Choroid plexus epithelial cell (primary cell): ENCODE measurements around the gene S100B.

ENCODE experiments used
- DNase-seq: peaks from one replicate; pipeline ENCODE4 v3.0.0-alpha.2; 2010; ENCODE audit warnings: low read depth
- H3K4me3 ChIP-seq: 2 replicates; pipeline ENCODE4 v1.5.1; 2011; ENCODE audit warnings: low read depth, mild to moderate bottlenecking, control low read depth, low read length, moderate library complexity
- TF ChIP-seq, protein P1 (sequence below): conservative IDR thresholded peaks from 2 replicates; pipeline ENCODE4 v1.5.1; 2011; ENCODE audit warnings: low read depth, mild to moderate bottlenecking, control low read depth, inconsistent platforms, low read length, moderate library complexity

The S100B gene

DNA sequence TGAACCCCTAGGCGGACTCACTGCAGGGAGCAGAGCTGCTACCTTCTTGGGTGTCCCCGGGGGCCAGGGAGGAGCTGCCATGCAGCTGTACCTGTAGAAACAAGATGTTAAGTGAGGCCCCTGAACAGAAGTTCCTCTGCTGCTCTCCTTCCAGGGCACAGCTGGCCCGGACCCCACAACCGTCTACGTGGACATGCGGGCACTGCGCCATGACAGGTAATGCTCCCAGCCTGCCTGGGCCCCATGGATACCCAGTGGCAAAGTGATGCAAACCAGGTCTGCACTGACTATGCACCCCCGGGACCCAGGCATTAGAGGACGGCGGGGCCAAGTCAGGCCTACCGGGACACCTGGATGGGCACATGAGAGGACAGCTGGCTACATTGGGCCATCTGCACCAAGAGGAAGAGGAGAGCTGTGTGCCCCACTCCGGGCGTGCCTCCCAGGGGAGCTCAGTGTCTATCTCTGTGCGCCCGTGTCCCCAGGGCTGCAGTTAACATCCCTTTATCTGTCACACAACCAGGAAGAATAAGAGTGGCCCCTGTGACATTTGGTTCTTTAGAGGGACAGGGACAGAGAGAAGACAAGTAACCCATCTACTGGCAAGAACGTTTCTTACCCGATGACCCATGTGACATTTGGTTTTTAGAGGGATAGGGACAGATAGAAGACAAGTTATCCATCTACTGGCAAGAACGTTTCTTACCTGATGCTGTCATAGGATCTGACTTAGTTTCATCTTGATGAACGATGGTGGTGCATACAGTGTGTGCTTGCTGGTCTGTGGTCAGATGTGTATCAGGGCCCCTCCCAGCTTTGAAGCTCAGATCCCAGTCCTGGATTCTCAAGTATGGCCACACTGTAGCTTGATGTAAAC lies 44.1 kb downstream of the S100B start:
- TF ChIP-seq, protein P1, sequence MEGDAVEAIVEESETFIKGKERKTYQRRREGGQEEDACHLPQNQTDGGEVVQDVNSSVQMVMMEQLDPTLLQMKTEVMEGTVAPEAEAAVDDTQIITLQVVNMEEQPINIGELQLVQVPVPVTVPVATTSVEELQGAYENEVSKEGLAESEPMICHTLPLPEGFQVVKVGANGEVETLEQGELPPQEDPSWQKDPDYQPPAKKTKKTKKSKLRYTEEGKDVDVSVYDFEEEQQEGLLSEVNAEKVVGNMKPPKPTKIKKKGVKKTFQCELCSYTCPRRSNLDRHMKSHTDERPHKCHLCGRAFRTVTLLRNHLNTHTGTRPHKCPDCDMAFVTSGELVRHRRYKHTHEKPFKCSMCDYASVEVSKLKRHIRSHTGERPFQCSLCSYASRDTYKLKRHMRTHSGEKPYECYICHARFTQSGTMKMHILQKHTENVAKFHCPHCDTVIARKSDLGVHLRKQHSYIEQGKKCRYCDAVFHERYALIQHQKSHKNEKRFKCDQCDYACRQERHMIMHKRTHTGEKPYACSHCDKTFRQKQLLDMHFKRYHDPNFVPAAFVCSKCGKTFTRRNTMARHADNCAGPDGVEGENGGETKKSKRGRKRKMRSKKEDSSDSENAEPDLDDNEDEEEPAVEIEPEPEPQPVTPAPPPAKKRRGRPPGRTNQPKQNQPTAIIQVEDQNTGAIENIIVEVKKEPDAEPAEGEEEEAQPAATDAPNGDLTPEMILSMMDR = no peak
- no peak for DNase-seq
- H3K4me3 ChIP-seq = no peak overlapping the region

DNA sequence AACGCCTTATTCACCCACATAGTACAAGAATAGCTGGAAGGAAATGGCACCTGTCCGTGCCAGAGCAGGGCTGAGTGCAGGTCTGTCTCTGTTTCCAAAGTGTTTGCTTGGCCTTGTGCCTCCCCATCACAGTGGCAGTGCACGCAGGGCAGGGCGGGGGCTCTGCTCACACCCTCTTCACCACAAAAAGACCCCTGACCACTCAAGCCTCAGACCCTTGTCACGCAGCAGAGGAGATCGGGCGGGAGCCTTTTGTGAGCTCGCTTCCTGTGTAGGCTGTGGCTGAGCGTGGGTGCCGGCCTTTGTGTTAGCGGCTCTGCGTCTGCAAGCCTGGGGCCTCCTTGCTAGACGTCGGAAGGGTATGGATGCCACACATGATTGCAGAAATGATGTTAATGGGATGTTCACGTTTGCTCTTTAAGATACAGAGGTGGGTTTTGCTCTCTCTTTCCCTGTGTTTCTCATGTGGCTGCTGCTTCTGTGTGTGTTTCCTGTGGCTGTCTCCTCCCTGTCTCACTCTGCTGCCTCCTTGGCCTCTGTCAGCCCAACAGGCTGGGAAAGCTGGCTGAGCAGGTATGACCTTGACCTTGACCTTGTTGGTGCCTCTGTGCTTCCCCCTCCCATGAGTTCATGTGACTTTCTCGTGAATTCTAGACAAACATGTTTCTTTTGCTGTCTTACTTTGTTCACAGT lies 45.4 kb downstream of the S100B start:
- no peak for DNase-seq
- TF ChIP-seq, protein P1 = no peak
- H3K4me3 ChIP-seq = no peak overlapping the region

DNA sequence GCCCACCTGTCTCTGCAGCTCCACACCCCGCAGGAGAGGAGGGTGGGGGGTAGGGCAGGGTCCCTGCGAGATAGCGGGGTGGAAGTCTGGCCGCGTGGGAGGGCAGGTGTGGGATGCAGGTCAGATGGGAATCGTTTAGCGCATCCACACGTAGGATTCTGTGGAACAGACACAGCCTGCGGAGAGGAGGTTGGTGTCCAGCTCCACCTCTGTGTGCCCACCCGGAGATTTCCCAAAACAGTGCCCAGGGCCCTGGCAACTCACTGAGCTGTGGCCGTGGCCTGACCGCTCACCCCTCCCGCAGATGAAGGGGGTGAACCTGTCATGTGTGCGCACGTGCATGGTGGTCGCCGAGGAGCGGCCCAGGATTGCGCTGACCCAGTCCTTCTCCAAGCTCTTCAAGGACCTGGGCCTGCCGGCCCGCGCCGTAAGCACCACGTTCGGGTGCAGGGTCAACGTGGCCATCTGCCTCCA lies 46.9 kb downstream of the S100B start:
- TF ChIP-seq, protein P1 = no peak
- H3K4me3 ChIP-seq = no peak overlapping the region
- no peak for DNase-seq

DNA sequence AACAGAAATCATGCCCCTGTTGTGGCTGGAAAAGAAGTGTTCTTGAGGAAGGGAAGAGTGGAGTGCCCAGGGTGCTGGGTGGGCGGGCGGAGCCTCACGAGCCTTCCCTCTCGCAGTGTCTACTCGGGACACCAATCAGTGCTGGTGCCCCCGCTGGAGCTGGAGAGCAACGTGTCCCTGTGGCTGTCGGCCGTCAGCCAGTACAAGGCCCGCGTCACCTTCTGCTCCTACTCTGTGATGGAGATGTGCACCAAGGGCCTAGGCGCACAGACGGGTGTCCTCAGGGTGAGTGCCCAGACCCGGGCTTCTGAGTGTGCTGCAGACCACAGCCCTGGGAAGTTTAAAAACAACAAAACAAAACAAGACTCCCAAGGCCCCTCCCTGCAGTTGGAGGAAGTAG lies 47.4 kb downstream of the S100B start:
- no peak for DNase-seq
- TF ChIP-seq, protein P1 = no peak
- no peak overlapping the region for H3K4me3 ChIP-seq

DNA sequence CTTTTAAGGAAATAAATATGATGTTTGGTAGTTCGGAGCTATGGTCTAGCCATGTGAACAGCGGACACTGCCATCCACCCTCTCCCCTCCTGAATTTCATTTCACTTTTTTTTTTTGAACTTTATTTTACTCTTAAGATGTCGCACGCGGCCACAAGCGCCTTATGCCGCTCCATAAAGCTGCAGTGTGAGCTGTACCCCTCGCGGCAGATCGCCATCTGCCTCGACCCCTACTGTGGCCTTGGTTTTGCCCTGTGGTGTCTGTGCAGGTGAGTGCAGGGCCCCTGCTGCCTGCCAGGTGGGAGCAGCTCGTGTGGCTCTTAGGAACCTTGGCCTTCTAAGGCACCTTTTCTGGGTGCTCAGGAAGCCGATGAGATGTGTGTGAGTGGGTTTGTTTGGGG lies 48.1 kb downstream of the S100B start:
- no peak overlapping the region for H3K4me3 ChIP-seq
- DNase-seq = no peak
- TF ChIP-seq, protein P1 = no peak

DNA sequence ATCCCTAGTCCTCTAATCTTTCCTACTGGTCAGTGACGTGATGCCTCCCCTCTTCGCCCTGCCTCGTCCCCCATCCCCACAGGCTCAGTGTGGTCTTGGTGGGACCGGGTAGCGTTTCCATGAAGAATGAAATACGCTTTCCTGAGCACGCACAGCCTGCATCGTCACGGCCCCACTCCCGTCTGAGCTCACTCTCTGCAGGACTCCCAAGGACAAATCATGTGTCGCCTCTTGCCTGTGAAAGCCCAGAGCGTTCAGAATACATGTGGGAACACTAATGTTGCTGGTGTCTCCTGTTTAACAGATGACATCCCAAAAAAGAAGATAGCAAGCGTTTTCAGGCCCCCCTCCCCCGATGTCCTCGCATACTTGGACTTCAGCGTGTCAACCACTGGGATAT lies 49.2 kb downstream of the S100B start:
- TF ChIP-seq, protein P1 = no peak
- DNase-seq = no peak
- no peak overlapping the region for H3K4me3 ChIP-seq

DNA sequence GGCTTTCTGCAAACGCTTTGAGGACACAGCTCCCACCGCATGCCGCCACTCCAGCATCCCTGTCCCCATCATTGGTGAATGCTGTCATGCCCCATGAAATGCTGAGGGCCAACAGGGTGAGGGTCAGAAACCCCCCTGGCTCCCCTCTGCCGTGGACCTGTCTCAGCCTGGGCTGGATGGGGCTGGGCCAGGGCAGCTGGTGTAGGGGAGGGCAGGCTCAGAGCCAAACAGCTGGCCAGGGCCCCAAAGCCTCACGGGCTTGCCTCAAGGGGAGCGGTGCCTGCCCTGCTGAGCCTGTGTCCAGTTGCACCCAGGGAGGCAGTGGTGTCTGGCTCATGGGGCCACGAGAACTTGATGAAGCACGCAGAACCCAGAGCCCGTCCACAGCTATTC lies 49.7 kb downstream of the S100B start:
- no peak for DNase-seq
- TF ChIP-seq, protein P1 = no peak

More for the DNA sequence above, 49.7 kb downstream of the S100B start:
- H3K4me3 ChIP-seq = no peak overlapping the region
